Coronary artery (tissue), 2 donors: ENCODE data around the gene SCTR.

Source experiments
- DNase-seq: peaks from one replicate; pipeline ENCODE4 v3.0.0-alpha.2; 2017; ENCODE audit warnings: low spot score
- H3K27ac ChIP-seq, 2 donors: fragments of 200-600 bp; sonication (generic); one replicate each; pipeline ENCODE4 v1.5.1; 2016 to 2019
- H3K4me3 ChIP-seq: fragments of 200-600 bp; sonication (generic); 2 replicates; pipeline ENCODE4 v1.5.1; 2016; ENCODE audit warnings: mild to moderate bottlenecking, moderate library complexity
- TF ChIP-seq, protein P1 (sequence below): fragments of 200-600 bp; sonication (generic); IDR thresholded peaks from one replicate; pipeline ENCODE4 v1.5.1; 2019; ENCODE audit warnings: antibody characterized with exemption

Gene SCTR

DNA sequence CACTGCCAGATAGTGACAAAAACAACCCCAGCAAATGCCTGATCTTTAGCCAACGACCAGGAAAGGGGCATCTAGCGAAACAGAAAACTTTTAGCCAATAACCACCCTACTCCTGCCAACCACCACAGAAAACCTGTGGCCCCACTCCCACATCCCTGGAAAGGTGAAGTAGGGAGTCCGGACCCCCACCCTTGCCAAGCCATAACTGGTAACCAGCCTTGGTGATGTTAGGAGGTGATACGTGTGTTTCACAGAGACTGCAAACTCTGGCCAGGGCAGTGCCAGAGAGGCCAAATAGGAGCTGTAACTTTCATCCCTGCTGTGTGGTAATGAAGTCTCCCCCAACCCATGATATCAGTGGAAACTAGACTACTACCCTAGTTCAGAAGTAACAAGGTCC, 27.6 kb downstream of the SCTR start:
- Histone ChIP-seq H3K4me3 (no peak overlapping the region), H3K27ac (no peak overlapping the region)
- no peak for DNase-seq
- TF ChIP-seq, protein P1, sequence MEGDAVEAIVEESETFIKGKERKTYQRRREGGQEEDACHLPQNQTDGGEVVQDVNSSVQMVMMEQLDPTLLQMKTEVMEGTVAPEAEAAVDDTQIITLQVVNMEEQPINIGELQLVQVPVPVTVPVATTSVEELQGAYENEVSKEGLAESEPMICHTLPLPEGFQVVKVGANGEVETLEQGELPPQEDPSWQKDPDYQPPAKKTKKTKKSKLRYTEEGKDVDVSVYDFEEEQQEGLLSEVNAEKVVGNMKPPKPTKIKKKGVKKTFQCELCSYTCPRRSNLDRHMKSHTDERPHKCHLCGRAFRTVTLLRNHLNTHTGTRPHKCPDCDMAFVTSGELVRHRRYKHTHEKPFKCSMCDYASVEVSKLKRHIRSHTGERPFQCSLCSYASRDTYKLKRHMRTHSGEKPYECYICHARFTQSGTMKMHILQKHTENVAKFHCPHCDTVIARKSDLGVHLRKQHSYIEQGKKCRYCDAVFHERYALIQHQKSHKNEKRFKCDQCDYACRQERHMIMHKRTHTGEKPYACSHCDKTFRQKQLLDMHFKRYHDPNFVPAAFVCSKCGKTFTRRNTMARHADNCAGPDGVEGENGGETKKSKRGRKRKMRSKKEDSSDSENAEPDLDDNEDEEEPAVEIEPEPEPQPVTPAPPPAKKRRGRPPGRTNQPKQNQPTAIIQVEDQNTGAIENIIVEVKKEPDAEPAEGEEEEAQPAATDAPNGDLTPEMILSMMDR, result no peak

DNA sequence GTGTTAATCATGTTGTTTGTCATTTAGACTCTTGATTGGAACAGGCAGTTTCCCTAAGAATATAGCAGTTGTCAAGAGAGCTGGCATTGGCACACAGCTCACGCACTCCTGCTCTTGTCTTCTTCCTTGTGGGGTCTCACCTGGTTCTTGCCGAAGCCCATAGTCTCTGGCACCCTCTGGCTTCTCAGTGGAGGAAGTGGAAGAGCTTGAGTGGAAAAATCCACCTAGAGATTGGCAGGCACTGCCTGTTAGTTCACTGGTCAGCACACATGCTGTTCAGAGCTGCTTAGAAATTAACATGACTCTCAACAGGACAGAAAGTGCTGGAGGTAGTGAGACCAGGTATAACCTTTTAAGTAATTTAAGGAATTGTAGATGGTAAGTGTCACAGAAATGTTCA, 28.3 kb downstream of the SCTR start:
- no peak overlapping the region for H3K27ac ChIP-seq
- TF ChIP-seq, protein P1, result no peak
- DNase-seq, result no peak
- no peak overlapping the region for H3K4me3 ChIP-seq

DNA sequence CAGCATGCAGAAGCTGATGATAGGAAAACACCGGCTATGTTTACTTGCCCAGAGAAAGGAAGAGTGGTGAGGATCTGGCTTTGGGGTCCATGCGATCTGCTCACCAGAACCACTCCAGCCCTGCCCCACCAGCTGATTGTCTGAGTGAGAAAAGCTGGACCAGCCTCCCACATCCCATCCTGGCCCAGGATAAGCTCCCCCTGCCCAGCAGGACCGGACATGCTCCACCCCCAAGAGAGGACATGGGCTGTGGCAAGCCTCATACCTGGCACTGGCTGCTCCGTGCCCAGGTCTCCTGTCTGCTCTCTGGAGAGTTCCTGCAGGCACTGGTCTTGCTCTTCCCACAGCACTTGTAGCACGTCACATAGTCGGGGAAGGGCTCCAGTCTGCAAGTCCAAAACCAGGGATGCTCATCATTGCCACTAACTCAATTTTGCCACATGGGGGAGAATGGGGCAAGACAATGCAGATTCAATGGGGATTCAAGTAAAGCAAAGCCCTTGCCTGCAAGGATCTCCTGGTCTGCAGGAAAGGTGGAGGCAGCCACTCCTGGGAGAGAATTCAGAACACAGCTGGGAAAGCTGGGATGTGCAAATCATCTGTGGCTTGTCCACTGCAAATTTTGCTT, 30.0 kb downstream of the SCTR start:
- TF ChIP-seq, protein P1, result no peak
- no peak overlapping the region for H3K27ac ChIP-seq

DNA sequence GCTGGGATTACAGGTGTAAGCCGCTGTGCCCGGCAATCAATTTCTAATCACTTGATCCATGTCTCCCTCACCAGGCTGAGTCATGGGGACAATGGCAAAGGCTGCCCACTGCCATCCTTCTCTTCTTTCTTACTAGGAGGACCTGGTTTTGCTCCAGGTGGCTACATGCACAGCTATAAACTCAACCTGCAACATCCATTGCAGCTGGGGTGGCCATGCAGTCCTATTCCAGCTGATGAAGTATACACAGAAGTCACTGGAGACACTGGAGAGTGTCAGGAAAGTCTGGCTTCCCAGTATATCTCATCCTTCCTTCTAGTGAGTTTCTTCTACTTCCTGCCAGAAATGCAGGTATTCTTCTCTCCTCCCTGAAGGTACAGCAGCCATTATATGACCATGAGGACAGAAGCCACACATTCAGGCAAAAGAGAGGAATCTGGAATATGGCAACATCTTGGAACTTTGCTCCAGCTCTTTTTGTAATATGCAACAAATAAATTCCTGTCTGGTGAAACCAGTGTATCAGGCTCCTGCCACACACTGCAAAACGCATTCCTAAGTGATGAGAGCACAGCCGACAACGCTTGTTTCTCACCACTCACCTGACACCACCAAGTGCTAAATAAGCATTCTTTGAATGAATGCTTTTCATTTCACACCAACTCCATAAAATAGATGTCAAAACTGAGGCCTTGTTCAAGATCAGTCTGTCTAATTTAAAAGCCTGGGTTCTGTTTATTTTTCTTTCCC, 32.3 kb downstream of the SCTR start:
- Histone ChIP-seq H3K27ac (no peak overlapping the region), H3K4me3 (no peak overlapping the region)
- TF ChIP-seq, protein P1, result no peak
- DNase-seq, result no peak

More for the DNA sequence above, 30.0 kb downstream of the SCTR start:
- no peak overlapping the region for H3K4me3 ChIP-seq
- DNase-seq, result no peak

DNA sequence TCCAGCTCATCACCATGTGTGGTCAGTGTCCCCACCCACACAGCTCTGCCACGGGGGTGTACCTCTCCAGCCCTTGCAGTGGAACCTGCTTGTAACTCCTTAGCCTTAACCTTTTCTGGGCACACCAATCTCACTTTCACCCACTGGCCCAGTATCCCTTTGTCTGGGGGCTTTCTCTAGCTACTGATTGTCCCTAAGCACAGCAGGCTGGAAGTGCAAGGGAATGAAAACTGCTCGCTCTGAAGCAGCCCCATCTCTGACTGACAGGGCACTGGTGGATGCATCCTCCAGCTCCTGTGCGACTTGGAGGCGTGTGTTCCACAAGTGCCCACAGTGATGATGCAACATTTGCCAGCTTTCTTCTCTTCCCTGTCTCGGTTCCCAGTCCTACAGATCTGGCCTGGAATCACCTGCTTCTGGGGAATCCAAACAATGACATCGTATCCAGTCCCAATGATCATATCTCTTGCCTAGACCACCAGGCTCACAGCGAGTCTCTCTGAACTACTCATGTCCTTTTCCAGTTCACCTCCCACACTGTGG, 33.6 kb downstream of the SCTR start:
- no peak for DNase-seq
- H3K4me3 ChIP-seq, result no peak overlapping the region
- TF ChIP-seq, protein P1, result no peak
- H3K27ac ChIP-seq, result no peak overlapping the region

DNA sequence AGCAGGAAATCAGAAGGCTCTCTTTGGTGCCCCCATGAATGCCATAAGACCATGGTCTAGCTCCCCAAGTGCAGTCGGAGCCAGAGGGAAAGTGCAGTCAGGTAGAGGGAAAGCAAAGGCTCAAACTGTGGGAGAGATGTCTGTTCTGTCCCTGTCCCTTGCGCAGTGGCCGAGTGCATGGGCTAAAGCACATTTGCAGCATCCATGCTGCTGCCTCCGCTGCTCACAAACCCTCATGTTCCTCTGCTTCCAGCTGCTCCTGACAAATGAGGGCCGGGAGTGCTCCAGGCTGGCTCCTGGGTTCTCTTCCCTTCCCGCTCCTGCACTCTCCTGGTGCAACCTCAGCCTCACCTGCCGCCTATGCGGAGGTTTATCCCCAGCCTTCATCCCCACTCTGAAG, 34.2 kb downstream of the SCTR start:
- no peak for DNase-seq
- no peak overlapping the region for H3K27ac ChIP-seq
- TF ChIP-seq, protein P1, result no peak

More for the DNA sequence above, 34.2 kb downstream of the SCTR start:
- no peak overlapping the region for H3K4me3 ChIP-seq
